ENCODE measurements around the gene UNC13B.

UNC13B gene

DNA sequence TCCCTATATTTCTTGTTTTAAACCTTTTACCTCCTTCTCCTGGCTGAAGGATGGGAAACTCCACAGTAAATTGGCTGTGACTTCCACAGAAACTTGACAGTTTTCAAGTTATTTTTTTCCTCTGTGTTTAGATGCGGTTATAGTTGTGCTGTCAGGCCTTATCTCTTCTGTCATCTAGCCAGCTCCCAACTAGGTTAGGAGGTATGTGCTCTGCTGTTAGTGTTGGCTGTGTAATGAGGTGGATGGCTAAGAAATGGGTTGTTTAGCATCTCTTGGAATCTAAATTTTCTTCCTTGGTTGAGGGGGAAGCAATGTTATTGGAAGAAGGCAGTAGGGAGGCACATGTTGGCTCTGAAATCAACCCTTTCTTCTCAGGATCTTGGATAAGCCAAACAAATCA, 178.2 kb downstream of the UNC13B start:
- no peak for DNase-seq

DNA sequence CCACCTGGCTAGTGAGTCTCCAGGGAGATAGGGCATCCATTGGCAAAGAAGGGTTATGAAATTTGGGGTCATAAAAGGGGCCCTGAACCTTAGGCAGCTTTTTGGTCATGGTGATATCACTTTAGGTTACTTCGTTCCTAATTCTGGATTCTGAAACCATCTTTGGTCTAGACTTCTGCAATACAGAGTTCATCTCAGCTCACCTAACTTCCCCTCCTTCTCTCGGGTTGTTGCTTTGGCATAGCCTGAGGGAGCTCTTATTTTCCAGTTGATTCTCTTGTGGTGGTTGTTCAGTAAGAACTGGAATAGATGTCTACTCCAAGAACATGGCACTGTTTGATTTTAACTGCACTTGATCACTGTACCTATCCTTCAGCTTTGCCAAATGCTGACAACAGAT, 179.2 kb downstream of the UNC13B start:
- no peak for DNase-seq

DNA sequence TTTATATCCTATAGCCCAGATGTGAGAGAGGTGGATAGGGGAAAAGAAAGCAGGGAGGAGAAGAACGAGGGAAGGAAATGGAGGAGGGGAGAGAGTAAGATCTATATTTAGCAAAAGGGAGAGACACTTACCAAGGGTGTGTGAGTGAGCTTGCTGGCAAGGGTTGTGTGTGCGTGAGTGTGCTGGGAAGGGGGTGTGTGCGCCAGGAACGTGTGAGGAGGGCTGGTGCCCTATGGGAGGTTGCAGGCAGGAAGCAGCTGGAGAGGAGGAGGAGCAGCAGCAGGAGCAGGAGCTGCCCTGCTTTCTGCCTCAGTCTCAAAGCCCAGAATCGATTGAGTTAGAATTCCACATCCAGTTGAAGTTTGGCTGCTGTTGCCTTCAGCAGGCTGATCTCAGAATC, 179.8 kb downstream of the UNC13B start:
- no peak for DNase-seq

DNA sequence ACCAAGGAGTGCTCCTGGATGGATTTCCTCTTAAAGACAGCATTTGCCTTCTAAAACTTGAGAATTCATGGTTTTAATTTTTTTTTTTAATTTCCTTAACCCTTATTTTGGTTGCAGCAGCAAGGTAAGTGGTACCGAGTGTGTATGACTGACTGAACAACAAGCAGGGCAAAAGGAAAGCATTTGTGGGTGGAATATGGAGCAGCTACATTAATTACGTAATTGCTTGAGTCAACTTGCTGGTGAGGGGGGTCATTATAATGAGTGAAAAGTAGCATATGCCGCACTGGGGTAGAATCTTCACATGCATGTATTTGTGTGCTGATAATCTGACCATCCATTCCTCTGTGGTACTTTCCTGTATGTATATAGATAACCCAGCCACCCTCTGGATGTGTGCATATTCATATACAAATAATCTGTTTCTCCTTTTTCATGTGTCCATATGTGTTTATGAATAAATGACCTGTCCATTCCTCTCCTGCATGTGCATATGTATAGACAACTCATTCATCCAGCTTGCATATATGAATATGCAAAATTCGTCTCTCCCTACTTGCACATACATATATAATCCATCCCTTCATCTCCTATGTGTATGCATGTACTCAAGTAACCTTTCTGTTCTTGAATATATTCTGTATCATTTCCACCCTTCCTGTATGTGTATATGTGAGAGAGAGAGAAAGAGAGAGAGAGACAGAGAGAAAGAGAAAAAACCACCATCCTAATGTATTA, 180.6 kb downstream of the UNC13B start:
- no peak for DNase-seq

DNA sequence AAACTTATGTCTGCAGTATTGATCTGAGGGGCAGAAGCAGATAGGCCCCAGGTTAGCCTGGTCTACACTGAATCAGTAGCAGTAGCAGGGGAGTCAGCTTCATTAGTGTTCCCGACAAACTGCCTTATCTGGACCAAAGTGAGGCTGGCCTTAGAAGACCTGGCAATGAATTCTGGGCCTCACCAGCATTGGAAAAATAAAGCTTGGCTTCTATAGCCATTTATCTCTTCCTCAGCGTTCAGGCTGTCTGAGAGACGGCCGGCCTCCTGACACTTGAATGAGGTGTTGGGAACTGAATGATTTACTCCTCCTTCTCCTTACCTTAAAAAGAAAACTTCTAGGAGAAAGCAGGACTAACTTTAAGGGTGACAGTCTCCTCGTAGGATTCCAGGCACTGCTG, 186.3 kb downstream of the UNC13B start:
- no peak for DNase-seq

DNA sequence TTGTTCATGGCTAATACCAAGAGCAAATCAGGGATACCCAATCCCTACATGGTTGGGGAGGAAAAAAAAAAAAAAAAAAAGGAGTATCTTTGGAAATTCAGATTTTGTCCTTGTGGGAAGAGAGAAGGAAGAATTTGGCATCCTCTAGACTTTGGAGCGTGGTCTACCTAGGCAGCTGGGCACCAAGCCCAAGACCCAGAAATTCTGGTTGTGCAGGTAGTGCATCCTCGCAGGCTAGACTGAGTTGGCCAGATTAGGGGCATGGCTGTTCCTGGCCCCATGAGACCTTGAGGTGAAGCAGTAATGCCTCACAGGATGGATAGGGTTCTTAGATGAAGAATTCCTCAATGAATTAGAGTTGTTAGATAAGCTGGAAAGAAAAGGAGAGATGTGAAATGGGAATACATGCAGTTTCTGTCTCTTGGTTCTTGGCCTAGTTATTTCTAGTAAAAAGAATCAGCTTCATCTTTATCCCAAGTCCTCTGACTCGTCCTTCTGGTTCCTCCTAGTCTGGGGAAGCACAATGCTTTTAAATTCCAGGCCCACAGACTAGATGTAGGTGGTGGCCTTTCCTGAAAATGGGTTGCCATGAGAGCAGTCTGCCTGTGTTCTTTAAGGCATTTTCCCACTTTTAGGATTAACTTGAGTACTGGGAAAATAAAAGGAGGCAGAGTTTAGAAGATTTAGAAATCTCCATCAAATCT, 187.6 kb downstream of the UNC13B start:
- DNase-seq: no peak

DNA sequence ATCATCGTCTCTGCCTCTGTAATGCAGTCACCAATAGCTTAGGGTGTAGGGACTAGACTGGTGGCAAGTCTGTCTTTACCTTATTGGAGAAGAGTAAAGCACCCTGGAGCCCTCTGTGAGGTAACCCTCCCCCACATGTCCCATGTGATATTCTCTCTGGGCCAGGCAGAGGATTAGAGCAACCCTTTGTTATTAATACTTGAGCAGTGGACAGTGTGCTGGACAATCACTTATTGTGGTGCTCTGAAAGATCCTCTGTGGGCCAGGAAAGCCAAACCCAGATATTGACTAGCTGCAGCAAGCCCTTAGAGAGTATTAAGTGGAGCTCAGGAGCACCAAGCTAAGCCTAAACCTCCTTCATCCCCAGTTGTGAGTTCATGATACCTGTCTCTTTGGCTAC, 188.4 kb downstream of the UNC13B start:
- no peak for DNase-seq

DNA sequence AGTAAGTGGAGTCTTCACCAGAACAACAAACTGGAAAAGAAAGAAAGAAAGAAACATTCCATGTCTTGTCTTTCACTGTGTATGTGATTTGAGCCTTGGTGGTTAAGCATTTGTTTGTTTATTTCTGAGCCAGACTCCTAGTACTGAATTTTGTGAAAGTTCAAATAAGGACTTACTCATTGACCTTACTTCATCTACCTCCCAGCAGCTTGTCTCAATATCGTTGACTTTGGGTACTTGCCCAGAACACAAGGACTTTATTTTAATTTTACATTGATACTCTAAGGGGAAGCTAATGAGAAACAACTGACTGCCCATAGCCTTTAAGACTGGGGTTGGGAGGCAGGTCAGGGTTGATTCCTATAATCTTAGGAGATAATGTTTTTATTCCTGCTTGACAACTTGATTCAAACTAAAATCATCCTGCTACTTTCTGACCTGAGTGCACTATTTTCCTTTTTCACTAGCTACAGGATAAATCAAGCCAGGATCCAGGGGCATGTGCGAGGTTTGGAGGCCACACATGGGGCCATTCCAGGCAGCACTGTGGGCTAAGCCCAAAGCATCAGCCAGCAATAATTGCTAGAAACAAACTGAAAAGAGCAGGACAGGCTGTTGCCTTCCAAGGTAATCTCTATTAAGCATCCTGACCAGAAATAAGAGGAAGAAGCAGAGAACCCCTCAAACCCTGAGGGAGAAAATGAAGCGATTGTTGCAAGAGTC, 189.2 kb downstream of the UNC13B start:
- no peak for DNase-seq

DNA sequence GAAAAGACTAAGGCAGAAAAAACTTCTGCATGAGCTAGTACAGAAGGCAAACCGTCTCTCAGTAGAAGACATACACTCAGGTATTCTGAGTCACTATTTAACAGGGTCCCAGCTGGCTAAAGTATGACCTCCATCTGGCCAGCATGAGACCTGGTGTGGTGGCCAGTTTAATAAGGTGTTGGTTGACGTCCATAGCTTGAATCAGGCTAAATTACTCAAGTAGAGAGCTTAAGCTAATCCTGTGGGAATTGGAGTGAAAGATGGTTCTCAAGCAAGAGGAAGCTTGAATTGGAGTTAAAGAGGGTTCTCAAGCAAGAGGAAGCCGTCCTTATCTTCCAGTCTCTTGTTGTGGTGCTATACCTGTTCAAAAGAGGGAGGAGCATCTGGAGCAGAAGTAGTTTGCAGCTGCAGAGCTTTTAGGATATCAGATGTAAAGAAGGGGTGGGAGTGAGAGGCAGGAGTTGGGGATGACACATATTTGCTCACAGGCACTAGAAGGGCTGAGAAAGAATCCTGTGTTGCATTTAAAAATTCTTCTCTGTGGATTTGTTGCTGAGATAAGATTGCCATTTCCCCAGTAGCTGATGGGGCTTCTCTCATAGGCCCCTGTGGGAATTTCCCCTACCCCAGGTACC, 192.0 kb downstream of the UNC13B start:
- DNase-seq: no peak

DNA sequence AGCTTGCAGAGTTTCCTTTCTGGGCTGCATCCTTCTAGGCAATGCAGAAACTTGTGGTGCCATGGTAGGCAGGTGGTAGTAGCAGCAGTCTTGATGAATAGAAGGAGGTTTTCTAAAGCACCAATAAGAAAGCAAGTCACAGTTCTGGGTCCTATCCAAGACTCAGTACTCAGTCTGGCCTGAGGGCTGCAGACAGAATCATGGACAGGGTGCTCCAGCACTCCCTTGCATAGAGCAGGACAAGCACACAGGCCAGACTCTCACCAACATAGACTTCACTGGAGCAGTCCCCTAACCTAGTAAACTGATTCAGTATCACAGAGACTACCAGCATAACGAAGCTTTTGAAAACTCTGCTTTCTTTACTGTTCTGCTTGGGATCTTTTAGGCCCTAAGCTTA, 194.1 kb downstream of the UNC13B start:
- DNase-seq: no peak

DNA sequence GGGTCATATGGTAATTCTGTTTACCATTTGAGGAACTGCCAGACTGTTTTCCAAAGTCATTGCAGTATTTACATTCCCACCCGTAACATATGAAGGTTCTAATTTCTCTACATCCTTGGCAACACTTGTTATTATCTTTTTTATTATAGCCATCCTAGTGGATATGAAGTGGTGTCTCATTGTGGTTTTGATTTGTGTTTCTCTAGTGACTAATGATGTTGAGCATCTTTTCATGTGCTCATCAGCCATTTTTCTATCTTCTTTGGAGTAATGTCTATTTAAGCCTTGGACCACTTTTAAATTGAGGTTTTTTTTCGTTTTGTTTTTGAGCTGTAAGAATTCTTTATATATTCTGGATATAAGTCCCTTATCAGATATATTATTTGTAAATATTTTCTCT, 195.3 kb downstream of the UNC13B start:
- DNase-seq: no peak

DNA sequence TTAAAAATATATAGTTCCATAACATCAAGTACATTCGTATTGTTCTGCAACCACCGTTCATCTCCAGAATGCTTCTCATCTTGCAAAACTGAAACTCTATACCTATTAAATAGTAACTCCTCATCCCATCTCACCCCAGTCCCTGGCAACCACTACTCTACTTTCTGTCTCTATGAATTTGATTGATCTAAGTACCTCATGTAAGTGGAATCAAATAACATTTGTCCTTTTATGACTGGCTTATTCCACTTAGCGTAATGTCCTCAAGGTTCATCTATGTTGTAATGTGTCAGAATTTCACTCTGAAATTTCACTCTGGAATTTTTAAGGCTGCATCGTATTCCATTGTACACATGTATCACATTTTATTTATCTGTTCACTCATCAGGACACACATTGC, 196.0 kb downstream of the UNC13B start:
- no peak for DNase-seq

DNA sequence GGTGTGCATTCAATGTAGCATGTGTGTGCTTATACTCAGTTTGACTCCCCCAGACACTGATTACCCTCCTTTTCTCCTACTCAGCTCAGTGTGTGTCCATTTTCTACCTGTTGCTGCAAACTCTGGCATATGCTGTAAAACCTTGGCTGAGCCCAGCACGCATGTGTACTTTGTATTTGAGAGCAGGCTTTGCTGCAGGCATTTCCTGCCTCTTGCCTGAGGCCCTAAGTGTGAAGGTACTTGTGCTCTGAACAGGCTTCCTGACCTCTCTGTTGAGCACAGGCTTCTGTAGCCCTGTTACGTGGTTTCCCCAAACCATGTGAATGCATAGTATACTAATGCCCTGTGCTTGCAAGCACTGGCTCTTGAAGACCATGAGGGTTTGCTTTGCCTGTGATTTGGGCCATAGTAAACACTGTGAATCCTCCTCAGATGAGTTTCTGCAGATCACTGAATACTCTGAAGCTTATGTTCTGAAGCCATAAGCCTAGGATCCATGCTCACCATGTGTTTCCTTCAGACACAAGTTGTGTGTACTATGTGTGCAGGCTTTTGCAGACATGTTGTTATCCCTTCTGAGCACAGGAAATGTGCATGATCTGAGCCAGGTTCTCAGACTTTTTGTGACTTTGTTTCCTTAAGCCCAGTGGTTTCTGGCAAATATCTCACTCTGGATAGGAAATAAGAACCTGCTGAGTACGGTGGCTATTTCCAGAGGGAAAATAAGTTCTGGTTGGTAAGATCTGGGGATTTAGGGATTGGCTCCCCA, 203.2 kb downstream of the UNC13B start:
- no peak for DNase-seq

DNA sequence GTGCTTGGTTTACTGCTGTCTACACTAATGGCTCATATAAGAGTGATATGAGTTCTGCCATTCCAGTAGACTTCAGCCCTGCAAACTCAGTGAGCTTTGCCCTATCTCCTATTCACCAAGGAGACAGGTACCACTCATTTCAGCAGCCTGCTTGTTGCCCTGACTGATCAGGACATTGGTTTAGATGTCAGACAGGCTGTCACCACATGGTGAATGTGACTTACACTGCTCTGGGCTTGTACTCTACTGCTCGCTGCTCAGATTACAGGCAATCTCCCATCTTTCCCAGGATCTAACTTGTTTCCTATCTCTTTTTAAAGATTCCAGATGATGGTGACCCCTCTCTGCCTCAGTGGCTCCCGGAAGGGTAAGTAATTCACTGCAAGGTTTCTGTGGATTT, 204.8 kb downstream of the UNC13B start:
- no peak for DNase-seq

DNA sequence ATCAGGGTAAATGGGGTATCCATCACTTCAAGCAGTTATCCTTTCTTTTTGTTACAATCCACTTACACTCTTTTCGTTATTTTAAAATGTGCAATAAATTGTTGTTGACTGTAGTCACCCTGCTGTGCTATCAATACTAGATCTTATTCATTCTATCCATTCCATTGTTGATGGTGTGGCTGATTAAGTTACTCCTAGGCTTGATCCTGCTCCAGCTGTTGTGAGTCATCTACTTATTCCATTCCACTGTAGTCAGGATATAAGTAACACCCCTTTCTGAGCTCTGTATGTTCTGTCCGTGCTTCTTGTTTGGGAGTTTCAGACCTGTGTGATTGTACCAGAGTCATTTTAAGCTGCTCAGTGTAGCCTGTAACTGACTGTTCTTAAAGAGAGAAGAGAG, 205.6 kb downstream of the UNC13B start:
- DNase-seq: no peak

DNA sequence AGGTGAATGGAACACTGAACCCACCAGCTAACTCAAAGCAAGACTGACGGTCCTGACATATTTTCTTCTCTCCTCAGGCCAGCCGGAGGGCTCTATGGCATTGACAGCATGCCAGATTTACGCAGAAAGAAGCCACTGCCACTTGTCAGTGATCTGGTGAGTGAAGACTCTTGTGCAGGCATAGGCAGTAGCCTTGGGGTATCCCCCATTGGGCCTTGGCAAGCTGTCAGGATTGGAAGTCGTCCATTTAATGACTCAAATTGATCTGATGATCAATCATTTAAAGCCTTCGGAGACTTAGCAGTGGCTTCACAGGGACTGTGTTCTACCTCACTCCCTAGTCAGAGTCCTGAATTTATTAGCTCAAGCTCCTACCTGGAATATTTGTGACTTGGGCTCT, 208.4 kb downstream of the UNC13B start:
- no peak for DNase-seq

DNA sequence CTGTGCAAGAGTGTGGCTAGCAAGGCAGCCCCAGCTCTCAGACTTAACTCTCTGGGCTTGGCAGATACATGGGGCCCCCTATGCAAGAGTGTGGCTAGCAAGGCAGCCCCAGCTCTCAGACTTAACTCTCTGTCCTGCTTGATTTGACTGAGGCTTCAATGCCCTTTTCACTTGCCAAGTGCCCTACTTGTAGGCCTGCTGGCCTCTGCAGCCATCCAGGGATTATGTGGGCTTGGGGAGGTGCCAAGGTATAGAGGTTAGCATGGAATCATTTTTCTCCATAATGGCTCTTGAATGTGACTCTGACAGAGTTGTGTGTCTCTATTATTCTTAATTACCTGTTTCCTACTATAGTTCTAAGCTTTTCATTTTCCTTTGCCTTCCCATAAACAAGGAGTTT, 212.6 kb downstream of the UNC13B start:
- no peak for DNase-seq

DNA sequence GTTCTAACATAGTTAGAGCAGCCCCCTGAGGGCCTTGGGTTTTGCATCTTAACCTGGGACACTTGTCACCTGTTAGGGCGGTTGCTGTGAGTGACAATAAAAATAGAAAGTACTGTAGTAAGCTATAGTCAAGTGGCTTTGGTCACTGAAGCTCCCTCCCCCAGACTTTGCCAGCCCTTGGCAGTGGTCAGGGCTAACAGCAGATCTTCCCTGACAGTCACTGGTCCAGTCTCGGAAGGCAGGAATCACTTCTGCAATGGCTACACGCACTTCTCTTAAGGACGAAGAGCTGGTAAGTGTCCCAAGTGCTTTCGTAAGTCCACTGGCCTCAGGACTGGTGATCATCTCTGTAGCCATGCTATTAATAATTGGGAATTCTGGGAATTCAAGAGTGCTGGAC, 213.1 kb downstream of the UNC13B start:
- no peak for DNase-seq

DNA sequence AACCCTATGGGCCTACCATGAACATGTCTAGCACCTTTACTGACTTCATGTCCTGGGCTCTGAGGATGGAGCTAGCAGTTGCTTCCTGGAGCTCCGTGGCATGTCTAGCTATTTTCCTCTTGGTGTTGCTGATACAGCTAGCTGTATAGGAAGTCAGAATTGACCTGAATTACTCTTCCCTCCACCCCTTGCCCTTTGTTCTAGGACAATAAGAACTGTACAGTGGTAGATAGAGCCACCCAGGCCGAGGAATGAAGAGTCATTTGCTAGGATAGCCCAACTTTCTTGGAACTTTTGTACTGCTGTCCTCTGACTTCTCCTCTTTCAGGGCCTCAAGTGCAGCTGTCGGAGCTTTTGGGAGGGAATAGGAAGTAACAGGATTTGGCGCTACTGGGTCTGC, 218.2 kb downstream of the UNC13B start:
- DNase-seq: no peak

DNA sequence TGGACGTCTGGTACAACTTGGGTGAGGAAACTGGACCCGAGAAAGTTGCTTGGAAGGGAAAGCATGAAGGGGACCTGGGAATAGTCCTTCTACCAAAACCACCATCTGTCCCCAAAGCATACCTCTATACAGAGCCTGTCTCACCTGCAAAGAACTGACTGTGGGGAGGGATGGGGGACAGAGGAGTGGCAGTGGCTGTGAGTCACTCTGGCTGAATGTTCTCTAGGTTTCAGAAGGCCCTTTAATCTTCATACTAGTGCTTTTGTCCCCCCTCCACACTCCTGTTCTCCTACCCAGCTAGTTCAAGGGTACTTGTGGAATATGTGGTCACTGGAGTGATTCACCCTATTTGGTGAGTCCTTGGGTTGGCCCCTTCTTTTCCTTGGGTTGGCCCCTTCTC, 218.8 kb downstream of the UNC13B start:
- no peak for DNase-seq

DNA sequence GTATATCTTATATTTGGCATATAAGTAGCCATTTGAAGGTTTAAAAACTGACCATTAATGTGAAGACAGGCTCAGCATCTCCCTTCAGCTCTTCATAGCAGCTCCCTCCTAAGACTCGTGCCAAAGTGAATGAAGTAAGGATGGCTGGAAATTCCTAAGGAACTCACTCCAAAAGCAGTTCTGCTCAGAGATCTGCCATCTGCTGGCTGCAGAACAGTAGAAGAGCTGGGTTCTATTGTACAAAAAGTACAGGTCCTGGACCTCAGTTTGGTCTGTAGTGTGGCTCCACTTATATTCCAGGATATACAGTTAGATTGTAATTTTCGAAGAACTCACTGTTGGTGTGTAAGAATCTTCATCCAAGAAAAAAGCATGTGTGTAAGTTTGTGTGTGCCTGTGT, 223.2 kb downstream of the UNC13B start:
- DNase-seq: no peak

DNA sequence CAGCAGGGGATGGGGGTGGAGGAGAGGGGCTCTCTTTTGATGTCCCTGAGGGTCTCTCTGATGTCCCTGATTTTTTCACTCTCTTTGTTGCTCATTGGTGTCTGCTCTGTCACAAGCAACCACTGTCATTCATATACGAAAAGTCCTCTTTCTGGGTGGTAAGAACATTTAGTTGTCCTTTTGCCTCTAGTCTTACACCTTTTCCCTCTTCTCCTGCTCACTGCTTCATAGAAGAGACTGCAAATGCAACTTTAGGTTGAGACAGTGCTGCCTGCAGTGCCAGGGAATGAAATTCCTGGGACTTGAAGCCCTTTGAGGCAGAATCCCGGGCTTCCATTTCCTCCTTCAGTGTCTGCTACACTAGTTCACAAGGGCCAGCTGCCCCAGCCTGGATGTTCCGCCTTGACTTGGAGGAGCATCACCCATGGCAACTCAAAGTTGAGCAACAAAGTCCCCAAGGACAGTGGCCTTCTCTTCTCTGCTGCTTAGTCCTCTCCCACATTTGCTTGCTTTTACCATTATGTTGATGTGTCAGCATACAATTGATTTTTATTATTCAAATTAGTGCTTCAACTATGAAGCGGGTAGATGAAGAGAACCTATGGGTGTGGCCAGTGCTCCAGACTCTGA, 233.4 kb downstream of the UNC13B start:
- DNase-seq: no peak

DNA sequence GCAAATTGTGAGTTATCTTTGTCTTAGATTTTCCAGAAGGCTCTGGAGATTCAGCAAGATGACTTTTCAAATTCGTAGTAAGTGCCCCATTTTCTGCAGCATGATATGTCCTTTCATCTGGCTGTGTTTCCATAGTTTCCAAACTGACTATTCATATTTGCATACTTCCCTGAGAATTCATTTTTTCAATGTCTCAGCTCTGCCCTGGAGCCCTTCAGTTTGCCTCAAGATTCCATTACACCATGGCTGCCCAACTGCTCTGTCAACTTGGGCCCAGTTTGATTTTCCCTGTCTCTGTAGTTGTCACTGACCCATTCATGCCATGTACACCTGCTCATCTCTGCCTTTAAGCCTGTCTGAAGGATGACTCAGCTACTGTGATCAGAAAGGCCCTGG, 233.9 kb downstream of the UNC13B start:
- DNase-seq: no peak

Measured in NK-92 treated with Interleukin-12 subunit alpha and Interleukin-12 subunit beta, amount 100 ng/mL, for 24 hours (cell line).